Astrocyte of the cerebellum (primary cell): Measurements from ENCODE around the gene PGBD5.

ENCODE experiments used
- DNase-seq: peaks from one replicate; pipeline ENCODE4 v3.0.0-alpha.2; 2011; ENCODE audit warnings: low read depth
- H3K4me3 ChIP-seq: 2 replicates; pipeline ENCODE4 v1.5.1; 2011; ENCODE audit warnings: mild to moderate bottlenecking, low read depth, low read length, moderate library complexity
- in situ Hi-C: cut with HindIII; loops from 2 replicates; pipeline ENCODE4 v1.10.0; 2017; ENCODE audit warnings: low sequenced_read_pairs
- TF ChIP-seq, protein P1 (sequence below): IDR thresholded peaks from 2 replicates; pipeline ENCODE4 v1.5.1; 2012; ENCODE audit warnings: low read length, low read depth, moderate library complexity, mild to moderate bottlenecking; ENCODE audit errors: missing control alignments

Gene PGBD5

DNA sequence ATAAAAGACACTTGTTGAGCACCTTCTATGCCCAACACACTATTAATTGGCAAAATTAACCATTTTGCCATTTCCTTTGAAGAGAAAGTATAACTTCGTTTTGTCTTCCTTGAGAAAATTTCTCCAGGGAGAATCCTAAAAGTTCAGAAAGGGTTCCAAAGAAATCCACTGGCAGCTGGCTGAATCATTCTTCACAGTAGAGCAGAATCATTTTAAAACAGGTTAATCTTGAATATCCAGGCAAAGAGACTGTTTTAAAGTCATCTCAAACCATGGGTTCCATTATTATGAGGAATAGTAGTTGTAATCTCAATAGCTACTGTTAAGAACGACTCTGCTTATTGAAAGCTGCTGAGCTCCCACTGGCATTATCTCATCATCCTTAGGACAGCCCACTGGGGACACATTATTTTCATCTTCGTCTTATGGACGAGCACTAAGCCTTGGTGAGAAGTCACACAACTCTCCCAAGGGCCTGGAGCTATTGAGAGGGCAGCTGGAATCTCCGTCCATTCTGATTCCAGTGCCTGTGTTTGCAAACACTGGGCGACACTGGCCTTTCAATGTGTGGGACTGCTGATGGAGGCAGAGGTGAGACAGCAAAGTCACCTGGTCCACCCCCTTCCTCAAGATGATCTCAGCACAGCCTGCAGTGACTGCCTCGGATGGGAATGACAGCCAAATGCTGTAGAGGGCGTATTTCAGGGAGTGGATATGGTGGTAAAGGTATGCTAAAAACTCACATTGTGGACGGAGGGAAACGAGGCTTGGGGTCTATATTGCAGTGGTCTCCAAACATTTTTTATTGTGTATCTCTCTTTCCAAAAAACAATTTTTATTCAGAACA is 15.3 kb upstream of the PGBD5 start:
- TF ChIP-seq, protein P1, sequence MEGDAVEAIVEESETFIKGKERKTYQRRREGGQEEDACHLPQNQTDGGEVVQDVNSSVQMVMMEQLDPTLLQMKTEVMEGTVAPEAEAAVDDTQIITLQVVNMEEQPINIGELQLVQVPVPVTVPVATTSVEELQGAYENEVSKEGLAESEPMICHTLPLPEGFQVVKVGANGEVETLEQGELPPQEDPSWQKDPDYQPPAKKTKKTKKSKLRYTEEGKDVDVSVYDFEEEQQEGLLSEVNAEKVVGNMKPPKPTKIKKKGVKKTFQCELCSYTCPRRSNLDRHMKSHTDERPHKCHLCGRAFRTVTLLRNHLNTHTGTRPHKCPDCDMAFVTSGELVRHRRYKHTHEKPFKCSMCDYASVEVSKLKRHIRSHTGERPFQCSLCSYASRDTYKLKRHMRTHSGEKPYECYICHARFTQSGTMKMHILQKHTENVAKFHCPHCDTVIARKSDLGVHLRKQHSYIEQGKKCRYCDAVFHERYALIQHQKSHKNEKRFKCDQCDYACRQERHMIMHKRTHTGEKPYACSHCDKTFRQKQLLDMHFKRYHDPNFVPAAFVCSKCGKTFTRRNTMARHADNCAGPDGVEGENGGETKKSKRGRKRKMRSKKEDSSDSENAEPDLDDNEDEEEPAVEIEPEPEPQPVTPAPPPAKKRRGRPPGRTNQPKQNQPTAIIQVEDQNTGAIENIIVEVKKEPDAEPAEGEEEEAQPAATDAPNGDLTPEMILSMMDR = no peak
- no peak overlapping the region for H3K4me3 ChIP-seq
- in situ Hi-C loops = no loop called here
- DNase-seq = no peak

DNA sequence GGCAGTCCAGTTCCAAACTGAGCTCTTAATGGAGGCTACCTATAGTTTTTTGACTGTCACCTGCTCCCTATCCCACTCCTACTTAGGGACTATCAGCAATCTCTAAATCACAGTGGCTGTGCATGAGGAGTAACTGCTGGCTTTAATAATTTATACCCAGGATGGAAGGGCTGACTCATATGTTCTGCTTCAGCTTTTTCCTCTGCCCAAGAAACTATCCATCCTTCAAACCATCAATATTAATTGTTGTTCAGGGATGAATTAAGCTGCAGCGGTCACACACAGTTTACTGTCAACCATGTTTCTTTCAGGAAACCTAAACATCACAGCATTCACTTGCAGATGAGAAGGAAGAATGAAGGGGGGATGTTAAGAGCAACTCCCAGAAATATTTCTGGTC is 9.0 kb upstream of the PGBD5 start:
- H3K4me3 ChIP-seq = no peak overlapping the region
- in situ Hi-C loops = no loop called here
- TF ChIP-seq, protein P1 = no peak
- DNase-seq = no peak

DNA sequence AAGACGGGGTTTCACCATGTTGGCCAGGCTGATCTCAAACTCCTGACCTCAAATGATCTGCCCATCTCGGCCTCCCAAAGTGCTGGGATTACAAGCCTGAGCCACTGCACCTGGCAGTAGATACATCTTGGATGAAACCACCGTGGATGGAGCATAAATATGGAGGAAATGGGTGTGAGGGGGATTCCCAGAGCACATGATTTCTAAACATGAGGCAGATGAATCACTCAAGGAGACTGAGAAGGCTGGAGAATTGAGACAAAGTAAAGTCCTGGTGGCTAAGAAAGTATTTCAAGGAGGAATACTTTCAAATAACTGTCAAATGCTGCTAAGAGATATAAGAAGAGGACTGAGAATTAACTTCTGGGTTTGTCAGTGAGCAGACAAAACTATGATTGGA is 5.4 kb upstream of the PGBD5 start:
- DNase-seq = no peak
- in situ Hi-C loops = no loop called here
- no peak overlapping the region for H3K4me3 ChIP-seq
- TF ChIP-seq, protein P1 = no peak

DNA sequence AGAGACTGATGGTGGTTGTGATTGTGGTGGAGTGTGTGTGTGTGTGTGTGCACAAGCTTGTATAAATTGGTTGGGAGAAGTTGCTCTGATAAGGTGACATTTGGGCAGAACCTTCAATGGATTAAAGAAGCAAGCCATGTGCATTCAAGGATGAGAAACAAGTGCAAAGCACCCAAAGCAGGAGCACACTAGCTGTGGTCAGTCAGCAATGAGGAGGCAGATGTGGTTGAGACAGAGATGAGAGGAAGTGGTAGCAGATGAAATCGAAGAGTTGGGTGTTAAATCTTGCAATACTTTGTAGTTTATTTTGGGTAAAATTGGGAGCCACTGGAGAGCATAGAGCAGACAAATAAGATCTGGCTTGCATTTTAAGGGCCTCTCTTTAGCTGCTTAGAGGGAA is 4.4 kb upstream of the PGBD5 start:
- in situ Hi-C loops = no loop called here
- DNase-seq = no peak
- H3K4me3 ChIP-seq = no peak overlapping the region
- TF ChIP-seq, protein P1 = no peak

DNA sequence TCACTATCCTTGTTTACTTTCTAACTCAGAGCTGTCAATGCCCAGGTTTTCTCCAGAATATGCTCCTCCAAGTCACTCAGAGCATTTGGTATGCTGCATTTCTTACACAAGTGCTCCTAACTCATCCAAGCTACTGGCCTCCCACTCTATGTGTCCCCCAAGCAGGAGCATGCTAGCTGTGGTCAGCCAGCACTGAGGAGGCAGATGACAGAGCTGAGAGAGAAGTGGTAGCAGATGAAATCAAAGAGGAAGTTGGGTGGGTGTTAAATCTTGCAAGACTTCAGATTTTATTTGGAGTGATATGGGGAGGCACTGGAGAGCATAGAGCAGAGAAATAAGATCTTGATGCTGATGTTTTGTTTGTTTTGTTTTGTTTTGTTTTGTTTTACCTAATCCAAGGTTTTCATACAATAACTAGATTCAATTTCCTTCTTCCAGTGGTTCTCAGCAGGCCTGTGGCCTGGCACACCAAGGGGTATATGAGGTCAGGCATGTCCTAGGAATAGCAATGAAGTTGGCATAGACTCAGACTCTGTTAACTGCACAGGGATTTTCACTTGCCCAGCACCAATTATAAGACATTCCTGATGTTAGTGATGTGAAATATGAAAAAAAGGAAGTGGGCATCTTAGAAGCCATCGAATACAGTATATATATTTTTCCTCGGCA is 3.1 kb upstream of the PGBD5 start:
- in situ Hi-C loops = no loop called here
- TF ChIP-seq, protein P1 = no peak
- DNase-seq = no peak

DNA sequence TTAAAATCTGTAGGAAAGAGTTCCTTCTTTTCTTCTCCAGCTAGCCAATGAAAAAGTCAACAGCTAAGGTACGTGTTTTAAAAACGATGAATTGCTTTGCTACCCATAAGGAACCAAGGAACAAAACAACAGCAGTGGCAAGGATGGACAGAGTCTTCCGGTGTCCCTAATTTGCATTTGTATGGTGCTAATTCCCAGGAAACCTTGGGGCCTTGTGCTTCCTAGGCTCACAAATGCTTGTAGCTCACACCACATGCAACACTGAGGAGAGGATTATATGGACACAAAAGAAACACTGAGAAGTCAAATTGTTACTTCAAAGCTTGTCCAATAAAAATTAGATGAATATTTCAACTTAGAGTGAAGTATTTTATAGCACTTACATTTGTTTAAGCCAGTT is 1.8 kb upstream of the PGBD5 start:
- no peak overlapping the region for H3K4me3 ChIP-seq
- TF ChIP-seq, protein P1 = no peak
- in situ Hi-C loops = no loop called here
- DNase-seq = no peak

More for the DNA sequence above, 3.1 kb upstream of the PGBD5 start:
- no peak overlapping the region for H3K4me3 ChIP-seq
